HG03442 (cell line): ENCODE measurements around the gene TMCC2.

Experiments used
- ATAC-seq: cut with Tn5 transposase; IDR thresholded peaks from one replicate; pipeline ENCODE4 v1.9.1; 2021; ENCODE audit warnings: mild to moderate bottlenecking, moderate library complexity; ENCODE audit not compliant: unreplicated experiment

TMCC2 gene

DNA sequence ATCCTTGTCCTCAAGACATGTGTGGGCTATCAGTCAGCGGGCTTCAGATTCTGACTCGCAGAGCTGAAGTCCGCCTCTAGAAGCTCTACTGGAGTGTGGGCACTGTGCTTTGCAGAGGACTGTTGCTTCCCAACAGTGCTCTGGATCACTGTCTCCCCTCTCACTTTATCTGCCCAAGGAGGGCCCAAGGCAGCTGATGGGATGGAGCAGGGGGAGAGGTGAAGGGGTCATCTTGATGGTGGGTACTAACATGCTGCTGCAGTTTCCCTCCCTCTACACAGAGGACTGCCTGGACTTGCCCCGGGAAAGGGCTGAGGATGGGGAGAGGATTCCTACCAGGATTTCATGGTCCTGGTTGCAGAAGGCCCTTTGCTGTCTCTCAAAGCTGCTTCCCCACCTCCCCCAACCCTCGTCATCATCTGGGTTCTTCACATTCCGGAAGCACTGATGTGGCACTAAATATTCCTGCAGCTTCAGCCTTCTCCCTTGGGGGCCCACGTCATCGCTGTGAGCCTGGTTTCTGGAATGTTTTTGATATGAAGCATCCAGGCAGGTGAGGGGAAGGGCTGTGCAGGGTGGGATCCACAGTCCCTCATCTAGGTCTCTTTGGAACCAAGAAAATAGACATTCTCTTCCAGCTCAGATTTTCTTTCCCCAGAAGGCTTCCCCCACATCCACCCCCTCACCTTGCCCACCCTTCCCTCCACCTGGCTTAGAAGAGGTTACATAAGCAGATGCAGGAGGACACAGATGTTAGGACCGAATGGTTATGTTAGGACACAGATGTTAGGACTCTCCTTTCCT is 70.6 kb downstream of the TMCC2 start:
- no peak for ATAC-seq

DNA sequence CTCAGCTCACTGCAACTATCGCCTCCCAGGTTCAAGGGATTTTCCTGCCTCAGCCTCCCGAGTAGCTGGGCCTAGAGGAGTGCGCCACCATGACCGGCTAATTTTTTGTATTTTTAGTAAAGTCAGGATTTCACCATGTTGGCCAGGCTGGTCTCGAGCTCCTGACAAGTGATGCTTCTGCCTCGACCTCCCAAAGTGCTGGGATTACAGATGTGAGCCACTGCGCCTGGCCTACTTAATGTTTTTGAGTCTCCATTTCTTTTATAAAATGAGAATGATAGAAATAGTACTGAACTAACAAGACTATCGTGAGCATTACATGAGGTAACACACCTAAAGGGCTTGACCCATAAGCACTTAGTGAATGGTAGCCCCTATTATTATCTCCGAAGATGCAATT is 72.4 kb downstream of the TMCC2 start:
- ATAC-seq, result no peak

DNA sequence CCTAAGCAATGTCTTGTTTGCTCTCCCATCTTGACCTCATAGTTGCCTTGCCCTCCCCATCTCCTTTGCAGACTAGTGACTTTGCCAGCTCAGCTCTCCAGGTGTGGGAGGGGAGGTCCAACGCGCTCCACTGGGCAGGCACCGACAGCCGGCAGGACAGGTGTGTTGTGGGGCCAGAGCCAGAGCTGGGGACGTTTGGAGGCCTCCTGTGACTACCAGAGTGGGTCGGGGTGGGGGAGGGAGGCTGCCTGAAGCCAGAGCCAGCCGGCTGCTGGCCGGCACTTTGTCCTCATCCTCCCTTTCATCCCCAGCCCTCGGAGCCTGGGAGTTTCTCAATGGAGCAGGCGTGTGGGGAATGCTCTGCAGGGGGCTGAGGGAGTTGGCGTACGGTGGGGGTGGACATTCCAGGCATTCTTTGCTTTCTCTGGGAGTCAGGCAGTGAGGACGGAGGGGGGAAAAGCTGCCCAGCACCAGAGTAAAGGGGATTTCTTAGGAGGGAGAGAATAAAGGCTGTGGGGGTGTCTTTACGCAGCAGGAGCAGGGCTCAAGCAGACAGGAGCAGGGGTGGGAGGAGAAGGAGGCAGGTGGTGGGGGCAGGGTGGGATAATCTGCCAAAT is 73.6 kb downstream of the TMCC2 start:
- no peak for ATAC-seq

DNA sequence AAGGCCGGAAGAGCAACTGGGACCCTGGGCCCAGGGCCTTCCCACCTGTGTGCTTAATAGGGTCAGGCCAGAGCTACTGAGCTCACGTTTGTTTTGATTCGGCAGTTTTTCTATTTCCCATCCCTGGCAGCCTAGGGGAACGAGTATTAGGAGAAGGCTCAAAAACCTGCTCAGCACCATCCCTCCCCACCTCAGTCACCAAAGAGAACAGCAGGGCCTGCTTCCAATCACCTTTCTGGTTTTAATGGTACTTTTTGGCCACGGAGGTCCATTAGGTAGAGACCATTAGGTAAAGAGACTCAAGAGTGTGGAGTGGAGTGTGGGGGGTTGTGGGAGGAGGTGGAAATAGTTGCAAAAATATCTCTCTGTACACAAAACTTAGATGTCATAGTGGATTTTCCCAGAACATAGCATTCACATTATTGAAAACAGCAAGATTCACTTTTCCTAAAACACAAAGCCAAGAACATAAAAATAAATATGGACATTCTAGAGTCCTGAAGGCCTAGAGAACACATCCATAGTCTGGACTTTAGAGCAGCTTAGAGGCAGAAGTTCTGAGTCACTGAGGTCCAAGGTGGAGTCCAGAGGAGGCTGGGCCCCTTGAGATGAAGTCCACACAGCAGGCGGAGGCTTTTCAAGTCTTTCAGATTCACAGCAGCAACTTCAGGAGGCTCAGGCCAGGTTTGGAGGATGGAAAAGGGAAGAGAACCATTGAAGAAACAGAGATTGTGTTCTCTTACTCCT is 74.3 kb downstream of the TMCC2 start:
- no peak for ATAC-seq

DNA sequence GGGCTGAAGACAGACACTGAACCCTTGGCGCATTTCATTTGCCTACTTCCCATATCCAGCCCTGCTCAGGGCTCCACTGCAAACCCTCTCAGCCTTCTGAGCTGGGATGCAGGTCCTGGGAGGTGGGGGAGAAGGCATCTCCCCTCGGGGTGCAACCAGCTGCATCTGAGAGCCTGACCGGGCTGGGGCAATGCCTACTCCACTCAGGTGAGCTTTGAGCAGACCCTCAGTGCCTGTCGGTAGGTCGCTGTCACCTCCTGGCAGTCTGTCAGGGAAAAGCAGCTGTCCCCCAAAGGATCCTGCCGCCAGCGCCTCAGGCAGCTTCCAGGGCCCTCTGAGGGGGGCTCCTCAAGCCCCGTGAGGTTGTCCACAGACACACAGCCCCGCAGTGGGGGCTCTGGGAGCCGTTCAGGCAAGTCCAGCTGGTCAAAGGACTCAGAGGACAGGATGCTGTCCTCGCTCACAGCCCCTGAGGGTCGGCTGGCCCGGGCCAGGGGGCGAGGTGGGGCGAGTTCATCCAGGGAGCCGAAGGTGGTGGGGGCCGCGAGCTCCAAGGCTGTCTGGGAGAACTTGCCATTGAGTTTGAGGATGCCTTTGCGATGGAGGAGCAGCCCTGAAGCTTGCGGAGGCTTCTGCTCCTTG is 75.6 kb downstream of the TMCC2 start:
- ATAC-seq, result no peak

DNA sequence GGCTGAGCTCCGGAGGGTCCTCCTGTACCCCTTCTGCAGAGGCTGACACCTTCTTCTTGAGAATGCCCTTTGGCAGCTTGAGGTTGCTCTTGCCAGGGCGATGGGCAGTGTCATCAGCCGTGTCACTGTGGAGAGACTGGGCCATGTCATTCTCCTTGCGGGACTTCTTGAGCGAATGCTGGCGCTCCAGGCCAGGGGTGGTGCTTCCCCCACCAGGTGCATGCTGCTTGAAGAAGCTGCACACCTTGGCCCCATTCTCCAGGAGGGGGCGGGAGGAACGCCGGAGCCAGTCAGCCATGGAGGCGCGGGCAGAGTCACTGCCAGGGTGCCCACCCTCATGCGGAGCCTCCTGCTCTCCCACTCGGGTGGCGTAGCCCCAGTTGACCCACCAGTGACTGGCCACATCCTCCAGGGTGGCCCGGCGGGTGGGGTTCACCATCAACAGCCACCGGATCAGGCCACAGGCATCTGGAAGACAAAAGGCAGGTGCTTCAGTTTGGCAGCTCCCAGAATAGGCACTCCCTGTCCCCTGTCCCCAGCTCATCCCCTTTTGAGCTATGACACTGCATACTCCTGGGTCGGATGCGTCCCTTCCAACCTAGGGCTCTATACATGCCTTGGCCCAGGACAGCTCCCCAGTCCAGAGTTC is 76.4 kb downstream of the TMCC2 start:
- no peak for ATAC-seq

DNA sequence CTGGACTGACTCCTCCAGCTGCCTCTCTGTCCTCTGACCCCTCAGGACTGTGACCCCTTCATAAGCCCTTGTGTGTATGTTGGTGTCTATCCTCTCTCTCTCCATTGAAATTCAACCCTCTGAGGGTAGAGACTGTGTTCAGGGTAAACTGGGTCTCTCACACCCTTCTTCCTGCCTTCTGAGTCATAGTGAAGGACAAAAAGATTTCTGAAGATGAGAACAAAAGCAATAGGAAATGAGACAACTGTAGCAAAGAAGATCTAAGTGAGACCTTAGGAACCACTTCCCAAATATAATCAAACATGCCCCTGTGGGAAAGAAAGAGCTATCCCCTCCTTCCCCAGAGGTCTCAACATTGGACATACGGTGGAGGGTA is 76.9 kb downstream of the TMCC2 start:
- no peak for ATAC-seq

DNA sequence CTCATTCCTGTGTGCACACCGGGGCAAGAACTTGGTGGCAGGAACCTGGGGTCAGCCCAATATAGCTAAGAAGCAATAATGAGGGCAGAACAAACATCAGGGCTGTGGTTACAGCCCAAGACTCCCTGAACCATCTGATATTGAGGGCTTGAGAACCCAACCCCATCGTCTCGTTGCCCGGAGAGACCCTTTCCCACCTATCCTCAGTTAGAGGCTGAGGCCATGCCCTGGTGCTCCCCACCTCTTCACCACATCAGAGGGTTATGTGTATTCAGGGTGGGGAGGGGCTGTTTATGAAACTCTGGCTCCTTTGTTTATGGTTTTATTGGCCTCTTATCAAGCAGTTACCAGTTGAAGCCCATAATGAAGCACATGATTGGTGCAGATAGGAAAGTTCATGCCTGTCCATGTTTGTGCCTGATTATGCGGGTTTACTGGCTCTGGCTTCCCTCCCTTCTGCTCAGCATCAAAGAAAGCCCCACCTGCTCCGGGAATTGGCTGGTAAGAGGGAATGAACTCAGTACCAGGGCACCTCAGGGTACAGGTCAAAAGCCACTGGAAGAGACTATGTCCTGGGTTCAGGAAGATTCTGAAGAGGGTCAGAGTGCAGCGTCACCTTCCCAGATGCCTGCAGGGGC is 79.3 kb downstream of the TMCC2 start:
- no peak for ATAC-seq

DNA sequence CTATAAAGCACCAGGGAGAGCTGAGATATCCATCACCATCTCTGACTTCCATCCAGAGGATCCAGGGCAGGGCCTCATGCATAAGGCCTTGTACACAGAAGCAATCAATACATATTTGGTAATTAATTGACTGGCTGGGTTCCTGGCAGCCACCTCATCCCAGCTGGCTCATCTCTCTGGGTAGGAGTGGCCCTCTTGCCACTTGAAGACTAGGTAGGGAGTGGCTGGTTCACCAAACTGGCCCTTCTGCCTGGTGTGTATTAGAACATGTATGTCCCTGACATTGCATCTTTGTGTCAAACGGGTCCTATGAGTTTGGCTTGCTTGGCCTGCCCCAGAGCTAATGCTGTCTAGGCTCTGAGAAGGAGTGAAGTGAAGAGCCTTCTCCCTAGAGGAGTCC is 82.0 kb downstream of the TMCC2 start:
- ATAC-seq, result no peak

DNA sequence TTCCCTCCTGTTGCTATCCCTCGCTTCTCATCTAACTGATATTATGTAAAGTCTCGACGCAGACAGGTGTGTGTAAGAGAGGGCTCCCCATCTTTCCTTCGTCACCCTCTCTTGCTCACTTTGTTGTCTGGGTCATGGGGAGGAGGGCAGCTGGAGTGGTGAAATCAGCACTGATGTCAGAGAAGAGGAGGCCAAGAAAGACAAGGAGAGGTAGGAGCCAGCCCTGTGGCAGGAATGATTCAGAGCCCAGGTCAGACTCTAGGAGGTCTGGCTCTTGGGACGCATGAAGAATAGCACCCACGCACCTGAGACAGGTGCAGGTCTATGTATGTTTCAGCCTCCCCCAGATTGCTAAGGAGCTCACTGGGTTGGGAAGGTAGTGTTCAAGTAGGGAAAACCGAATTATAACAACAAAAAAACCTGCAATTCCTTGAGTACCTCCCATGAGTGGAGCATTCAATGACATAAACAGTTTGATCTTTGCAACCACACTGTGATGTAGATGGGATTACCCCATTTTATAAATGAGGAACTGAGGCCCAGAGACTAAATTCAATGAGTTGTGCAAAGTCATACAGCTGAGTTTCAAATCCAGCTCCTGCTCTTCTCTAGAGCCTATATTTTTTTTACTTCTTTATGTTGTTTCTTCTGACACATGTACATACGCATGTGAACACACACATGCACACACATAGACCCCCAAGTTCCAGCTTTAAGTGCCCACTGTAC is 83.4 kb downstream of the TMCC2 start:
- ATAC-seq, result no peak

DNA sequence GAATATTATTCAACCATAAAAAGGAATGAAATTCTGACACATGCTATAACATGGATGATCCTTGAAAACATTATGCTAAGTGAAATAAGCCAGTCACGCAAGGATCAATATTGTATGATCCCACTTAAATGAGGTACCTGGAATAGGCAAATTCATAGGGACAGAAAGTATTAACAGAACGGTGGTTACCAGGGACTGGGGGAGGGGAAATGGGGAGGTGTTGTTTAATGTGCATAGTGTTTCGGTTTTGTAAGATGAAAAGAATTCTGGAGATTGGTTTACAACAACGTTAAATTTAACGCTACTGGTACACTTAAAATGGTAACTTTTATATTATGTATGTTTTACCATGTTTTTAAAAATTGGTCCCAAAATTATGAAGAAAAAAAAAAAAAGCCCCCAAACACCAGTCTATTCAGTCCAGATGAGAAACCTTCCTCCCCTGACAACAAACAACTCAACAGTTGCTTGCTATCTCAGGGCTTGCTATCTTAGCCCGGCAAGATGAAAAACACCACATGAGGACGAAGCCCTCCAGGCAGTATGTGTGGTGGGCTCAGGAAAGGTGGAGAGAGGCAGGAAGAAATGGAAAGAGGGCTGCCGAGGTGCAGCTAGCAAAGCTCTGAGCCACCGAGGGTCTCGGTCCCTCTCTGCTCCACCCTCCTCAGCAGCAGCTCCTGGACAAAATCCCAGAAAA is 85.3 kb downstream of the TMCC2 start:
- ATAC-seq, result no peak

DNA sequence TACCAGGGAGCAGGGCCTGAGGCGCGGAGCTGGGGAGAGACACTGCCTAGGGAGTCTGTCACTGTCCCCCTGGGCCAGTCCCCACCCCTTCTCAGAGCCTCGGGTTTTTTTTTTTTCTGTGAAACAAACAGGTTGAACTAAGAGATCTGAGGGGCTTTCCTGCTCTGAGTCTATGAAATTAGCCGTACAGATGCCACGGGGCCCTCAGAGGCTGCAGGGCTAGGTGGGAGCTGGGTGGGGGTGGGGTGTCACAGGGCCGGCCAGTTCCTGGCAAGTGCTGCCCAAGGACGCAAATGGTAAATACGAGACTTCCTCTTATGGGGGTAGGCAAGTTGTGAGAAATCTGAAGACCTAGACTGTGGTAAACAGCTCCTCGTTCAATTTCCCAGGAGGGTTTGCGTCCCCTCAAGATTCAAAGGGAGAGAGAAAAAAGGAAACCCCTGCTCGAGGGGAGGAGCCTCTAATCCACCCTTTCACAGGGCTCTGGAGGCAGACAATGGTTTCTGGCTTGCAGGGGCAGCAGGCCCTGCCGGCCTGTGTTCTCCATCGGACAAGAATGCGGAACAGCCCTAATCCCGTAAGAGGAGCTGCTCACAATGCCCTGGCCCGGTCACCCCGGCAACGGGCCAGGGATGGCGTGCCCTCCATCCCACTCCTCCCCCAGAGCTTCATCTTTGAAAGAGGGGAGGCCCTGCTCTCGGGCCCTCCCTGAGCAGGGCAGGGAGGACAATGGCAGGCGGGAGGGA is 86.0 kb downstream of the TMCC2 start:
- ATAC-seq, result no peak

DNA sequence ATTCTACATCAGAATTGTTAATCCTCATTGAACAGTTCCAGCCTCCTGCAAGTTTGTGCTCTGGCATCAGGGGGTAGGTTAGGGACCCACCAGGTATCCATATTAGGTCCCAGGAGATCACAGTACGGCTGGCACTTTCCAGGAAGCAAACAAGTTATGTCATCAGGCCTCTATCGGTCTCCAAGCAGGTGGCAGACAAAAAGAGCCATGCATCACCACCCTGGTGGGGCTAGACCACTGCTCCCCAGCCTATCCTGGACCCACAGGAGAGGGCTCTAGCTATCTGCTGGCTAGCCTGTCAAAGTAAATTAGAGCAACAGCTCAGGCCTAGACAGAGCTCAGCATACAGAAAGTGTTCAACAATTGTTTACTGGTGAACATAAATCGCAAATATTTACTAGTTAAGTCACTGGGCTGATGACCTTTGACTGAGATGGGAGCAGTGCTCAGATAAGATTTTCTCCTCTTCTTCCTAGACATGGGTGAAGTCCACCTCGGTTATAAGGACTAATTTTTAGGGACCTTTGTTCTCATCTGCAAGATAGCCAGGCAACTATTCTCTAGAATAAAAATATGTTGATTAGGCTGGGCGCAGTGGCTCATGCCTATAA is 87.4 kb downstream of the TMCC2 start:
- ATAC-seq, result no peak

DNA sequence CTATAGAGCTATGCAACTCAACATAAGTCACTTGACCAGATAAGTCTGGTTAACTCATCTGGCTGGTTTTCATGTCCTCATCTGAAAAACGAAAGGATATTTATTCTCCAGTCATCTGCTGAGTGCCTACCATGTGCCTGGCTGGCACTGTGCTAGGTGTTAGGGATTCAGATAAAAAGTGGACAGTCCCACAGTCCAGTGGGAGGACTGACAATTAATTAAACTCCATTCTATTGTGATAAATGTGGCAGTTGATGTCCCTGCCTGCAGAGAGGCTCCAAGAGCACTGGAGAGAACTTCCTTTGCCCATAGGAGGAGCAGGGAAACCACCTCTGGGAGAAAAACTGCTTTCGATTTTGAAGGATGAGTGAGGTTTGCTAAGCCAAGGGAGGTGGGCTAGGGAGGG is 88.4 kb downstream of the TMCC2 start:
- ATAC-seq, result no peak

DNA sequence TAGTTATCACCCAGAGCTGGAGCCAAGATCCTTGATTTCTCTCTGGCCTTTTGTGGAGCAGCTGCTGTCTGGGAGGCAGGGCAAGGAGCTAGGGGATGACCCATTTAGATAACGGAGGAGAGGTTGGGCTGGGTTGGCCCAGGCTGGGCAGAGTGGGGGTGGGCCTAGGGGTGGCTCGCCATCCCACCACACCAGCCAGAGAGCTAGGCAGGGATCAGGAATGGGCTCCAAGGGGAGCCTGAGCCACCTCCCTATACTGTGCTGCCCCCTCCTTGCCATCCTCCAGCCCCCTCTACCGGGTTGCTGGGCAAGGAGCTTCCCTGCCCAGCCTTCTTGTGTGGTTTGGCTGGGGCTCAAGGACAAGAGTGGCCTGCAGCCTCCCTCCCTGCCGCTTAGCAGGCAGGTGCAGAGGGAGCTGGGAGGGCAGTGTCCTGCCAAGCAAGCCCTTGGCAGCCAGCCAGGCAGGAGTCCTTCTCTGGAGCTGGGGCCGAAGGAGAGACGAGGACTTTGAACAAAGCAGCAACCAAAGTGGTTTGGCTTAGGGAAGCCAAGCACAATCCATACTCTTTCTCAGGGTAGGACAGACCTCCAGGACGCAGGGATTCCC is 89.7 kb downstream of the TMCC2 start:
- ATAC-seq, result no peak

DNA sequence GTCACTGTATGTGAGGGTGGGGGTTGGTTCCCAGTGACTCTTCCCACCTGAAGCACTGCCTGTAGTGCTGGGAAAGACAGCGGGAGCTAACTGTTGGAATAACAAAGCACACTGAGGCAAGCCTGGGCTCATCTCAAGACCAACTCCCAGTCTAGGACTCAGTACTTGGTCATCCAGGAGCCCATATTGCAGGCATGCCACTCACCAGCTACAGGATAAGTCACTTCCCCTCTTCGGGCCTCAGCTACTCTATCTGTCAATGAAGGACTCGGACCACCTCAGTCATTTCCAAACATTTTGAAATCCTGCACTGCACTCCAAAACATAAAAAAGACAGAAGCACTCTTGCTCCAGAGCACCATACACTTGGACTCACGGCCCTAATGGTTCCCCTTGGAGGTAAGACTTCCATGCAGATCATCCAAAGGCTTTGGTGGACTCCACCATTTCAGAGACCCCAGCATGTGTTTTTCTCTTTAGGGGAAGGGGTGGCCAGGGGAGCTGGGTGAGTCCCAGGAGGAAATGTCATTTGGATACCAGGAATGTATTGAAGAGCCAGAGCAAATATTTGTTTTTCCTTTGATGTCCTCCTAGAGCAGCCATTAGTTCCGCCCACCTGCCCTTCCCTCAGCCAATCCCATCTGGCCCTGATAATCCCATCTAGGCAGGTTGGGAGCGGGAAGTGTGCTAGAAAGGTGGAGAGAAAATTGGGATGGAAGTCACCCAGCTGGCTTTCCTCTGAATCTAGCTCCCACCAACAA is 90.7 kb downstream of the TMCC2 start:
- no peak for ATAC-seq
